ENCODE results near the gene UNC13D. TPM values are rescaled to one million over a fixed set of nuclear protein-coding genes. Genes with fewer than 3 reads are reported as not detected.

UNC13D gene
- total RNA-seq, 1 experiment from 2014 or later = 20.2 TPM

DNA sequence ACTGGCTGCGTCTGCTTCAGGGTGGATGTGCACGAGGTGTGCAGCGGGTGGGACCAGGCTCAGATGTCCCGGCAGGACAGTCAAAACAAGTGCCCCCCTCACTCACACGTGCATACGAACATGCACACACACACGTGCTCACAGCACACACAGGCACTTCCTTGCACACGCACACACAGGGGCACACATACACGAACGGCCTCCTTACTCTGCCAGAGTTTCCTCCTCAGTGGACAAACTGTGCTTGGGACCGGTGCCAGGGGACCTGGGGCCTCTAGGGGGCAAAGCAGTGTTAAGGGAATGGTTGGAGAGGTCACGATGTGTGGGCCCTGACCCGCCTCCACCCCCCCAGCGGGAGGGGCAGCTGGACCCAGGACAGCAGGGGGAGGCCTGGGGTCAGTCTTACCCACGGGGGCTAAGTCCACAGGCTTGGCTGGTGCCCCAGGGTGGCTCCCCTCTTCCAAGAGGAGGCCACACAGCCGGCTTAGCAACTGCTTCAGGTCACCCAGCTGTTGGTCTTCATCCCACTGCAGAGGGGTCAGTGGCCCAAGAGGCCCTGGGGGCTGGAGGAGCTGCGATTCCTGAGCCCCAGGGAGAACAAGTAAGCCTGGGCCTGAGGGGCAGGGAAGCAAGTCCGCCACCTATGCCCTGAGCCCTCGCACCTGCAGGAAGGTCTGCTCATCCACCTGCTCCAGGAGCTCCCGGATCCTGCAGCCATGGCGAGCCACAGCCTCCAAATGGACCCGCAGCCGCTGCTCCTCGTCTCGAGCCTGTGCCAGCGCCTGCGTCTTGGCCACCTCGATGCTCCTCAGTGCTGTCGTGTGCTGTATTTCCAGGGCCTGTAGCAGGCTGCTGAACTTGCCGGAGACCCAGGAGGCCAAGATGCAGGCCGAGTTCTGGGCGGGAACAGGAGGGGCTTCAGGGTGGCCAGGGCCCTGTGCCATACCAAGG, 47.7 kb upstream of the UNC13D start (continued):
- TF ChIP-seq, protein P1, sequence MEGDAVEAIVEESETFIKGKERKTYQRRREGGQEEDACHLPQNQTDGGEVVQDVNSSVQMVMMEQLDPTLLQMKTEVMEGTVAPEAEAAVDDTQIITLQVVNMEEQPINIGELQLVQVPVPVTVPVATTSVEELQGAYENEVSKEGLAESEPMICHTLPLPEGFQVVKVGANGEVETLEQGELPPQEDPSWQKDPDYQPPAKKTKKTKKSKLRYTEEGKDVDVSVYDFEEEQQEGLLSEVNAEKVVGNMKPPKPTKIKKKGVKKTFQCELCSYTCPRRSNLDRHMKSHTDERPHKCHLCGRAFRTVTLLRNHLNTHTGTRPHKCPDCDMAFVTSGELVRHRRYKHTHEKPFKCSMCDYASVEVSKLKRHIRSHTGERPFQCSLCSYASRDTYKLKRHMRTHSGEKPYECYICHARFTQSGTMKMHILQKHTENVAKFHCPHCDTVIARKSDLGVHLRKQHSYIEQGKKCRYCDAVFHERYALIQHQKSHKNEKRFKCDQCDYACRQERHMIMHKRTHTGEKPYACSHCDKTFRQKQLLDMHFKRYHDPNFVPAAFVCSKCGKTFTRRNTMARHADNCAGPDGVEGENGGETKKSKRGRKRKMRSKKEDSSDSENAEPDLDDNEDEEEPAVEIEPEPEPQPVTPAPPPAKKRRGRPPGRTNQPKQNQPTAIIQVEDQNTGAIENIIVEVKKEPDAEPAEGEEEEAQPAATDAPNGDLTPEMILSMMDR (IDR thresholded peaks at IDR 0.05 in 2 of 3, conservative IDR thresholded peaks at IDR 0.05 in 1 of 3; ENCODE audit: borderline replicate concordance in 1 of 3, insufficient read depth in 1 of 3, low read depth in 2 of 3, low read length in 2 of 3) = no peak
- no peak for TF ChIP-seq ZNF274 (IDR thresholded peaks at IDR 0.05; ENCODE audit: low read depth, low read length)
- no peak for TF ChIP-seq RAD21 (IDR thresholded peaks at IDR 0.05; ENCODE audit: low read depth)
- no peak; the same call in 1 of the 2 replicates for TF ChIP-seq POLR2AphosphoS5 (IDR thresholded peaks at IDR 0.05; ENCODE audit: low read depth, low read length)

DNA sequence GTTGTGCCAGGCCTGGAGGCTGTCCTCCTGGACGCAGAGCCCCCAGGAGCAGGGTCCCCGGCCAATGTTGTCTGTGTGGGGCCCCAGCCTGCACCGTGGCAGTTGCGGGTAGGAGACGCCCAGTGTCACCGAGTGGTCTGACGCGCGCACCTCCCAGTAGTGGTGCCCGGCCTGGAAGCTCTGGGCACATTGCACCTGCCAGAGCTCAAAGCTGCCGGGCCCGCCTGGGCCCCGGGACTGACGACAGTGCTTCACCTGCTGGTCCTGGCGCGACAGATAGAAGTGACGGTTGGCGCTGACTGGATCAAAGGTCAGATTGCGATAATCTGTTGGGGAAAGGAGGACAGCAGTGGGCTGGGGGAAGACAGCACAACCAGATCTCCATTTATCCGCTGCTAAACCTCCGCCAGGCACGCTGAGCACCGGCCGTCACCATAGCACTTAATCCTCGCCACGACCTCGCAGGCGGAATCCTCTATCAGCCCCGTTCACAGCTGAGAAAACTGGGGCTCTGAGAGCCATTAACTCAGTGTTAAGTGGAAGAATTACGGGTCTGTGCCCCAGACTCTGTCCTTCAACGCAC, 46.9 kb upstream of the UNC13D start:
- Histone ChIP-seq H2AFZ (ENCODE audit: low read depth, low read length, poor library complexity, severe bottlenecking) (no peak overlapping the region), H3K9me3 (ENCODE audit: control insufficient read depth in 1 of 2, insufficient read depth in 1 of 2, low read depth in 1 of 2, low read length in 2 of 2) (no peaks in the 10 kb centered on the region), H3K4me2 (ENCODE audit: low read length) (no peak overlapping the region), H3K4me3 (replicated peaks in 1 of 2; ENCODE audit: low read depth in 1 of 2, low read length in 2 of 2) (no peak overlapping the region), H3K27me3 (ENCODE audit: insufficient read depth, low read length) (no peaks in the 10 kb centered on the region), H4K20me1 (ENCODE audit: insufficient read depth) (no peaks in the 10 kb centered on the region), H3K79me2 (ENCODE audit: insufficient read depth, low read length) (peaks cover 22% of the 10 kb centered on the region; the same call in 1 of the 2 replicates), H3K4me1 (ENCODE audit: control insufficient read depth in 1 of 2, insufficient read depth in 2 of 2, low read length in 2 of 2) (peaks cover 15 to 33% of the 10 kb centered on the region in 2 experiments), H3K9ac (ENCODE audit: low read length) (no peak overlapping the region), H3K27ac (ENCODE audit: low read depth, low read length) (no peak overlapping the region), H3K36me3 (ENCODE audit: control insufficient read depth in 1 of 2, insufficient read depth in 2 of 2, low read length in 2 of 2) (no peaks in the 10 kb centered on the region), H3K9me2 (ENCODE audit: insufficient read depth) (no peaks in the 10 kb centered on the region)
- CTCF ChIA-PET = no interaction called here
- POLR2A ChIA-PET = interaction anchor here (3.4 kb wide), 1 partner anchor 12 kb away, joined by 15 read pairs; the partner anchor contains the start of gene TRIM47
- ATAC-seq (no peak), DNase-seq (ENCODE audit: low read depth, low spot score) (no peak)
- BruUV-seq (replicated peaks) = no TSS peak
- RAD21 ChIA-PET (ENCODE audit: low non-redundant PET in 1 of 2, low total read pairs in 2 of 2, uncharacterized antibody in 2 of 2, unreplicated experiment in 2 of 2) = interaction anchor here in 1 of 2 experiments (0.6 kb wide), 1 partner anchor 11 kb away, joined by 3 read pairs; no protein-coding TSS in a partner anchor
- intact Hi-C loops (cut with micrococcal nuclease) = no loop called here
- TF ChIP-seq SRF (IDR thresholded peaks at IDR 0.05; ENCODE audit: low read depth) = no peak
- no peak for TF ChIP-seq POLR2A (IDR thresholded peaks at IDR 0.05; ENCODE audit: borderline replicate concordance, extremely low read depth, insufficient read depth, insufficient read length)
- no peak for TF ChIP-seq SIN3A (IDR thresholded peaks at IDR 0.05; ENCODE audit: low read depth)
- TF ChIP-seq, protein P2, sequence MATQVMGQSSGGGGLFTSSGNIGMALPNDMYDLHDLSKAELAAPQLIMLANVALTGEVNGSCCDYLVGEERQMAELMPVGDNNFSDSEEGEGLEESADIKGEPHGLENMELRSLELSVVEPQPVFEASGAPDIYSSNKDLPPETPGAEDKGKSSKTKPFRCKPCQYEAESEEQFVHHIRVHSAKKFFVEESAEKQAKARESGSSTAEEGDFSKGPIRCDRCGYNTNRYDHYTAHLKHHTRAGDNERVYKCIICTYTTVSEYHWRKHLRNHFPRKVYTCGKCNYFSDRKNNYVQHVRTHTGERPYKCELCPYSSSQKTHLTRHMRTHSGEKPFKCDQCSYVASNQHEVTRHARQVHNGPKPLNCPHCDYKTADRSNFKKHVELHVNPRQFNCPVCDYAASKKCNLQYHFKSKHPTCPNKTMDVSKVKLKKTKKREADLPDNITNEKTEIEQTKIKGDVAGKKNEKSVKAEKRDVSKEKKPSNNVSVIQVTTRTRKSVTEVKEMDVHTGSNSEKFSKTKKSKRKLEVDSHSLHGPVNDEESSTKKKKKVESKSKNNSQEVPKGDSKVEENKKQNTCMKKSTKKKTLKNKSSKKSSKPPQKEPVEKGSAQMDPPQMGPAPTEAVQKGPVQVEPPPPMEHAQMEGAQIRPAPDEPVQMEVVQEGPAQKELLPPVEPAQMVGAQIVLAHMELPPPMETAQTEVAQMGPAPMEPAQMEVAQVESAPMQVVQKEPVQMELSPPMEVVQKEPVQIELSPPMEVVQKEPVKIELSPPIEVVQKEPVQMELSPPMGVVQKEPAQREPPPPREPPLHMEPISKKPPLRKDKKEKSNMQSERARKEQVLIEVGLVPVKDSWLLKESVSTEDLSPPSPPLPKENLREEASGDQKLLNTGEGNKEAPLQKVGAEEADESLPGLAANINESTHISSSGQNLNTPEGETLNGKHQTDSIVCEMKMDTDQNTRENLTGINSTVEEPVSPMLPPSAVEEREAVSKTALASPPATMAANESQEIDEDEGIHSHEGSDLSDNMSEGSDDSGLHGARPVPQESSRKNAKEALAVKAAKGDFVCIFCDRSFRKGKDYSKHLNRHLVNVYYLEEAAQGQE (IDR thresholded peaks at IDR 0.05; ENCODE audit: low read depth) = no peak
- TF ChIP-seq, protein P1 (IDR thresholded peaks at IDR 0.05 in 2 of 3, conservative IDR thresholded peaks at IDR 0.05 in 1 of 3; ENCODE audit: borderline replicate concordance in 1 of 3, insufficient read depth in 1 of 3, low read depth in 2 of 3, low read length in 2 of 3) = no peak
- TF ChIP-seq ELF1 (IDR thresholded peaks at IDR 0.05; ENCODE audit: borderline replicate concordance, low read depth) = no peak
- TF ChIP-seq ATF3 (IDR thresholded peaks at IDR 0.05) = no peak
- no peak for TF ChIP-seq SP1 (IDR thresholded peaks at IDR 0.05; ENCODE audit: low read depth)
- TF ChIP-seq EZH2 (IDR thresholded peaks at IDR 0.05) = no peak
- TF ChIP-seq EZH2phosphoT487 (IDR thresholded peaks at IDR 0.05; ENCODE audit: borderline replicate concordance) = no peak
- TF ChIP-seq CBX3 (IDR thresholded peaks at IDR 0.05; ENCODE audit: low read depth) = no peak
